WTC11 (cell line): ENCODE data around the gene P2RY6. TPM values are rescaled to one million over a fixed set of nuclear protein-coding genes. Genes with fewer than 3 reads are reported as not detected.

Experiments
- ATAC-seq: fragments of 200-7000 bp; cut with Tn5 transposase; 2 replicates; pipeline ENCODE4 v1.10.0; 2021; ENCODE audit warnings: mild to moderate bottlenecking, moderate library complexity
- CTCF ChIA-PET: fragments of 300-600 bp; sonication (Branson Sonifier 250); formaldehyde crosslinking; loops from one replicate; lab custom pipeline; 2021; ENCODE audit warnings: antibody characterized with exemption; lab: Charles Lee
- POLR2A ChIA-PET: fragments of 350-600 bp; sonication (Branson Sonifier 250); formaldehyde crosslinking; loops from one replicate; lab custom pipeline; 2021; ENCODE audit warnings: antibody characterized with exemption; lab: Charles Lee
- DNase-seq: peaks from one replicate; pipeline ENCODE4 v3.0.0; 2021; ENCODE audit warnings: low spot score
- H3K27ac Mint-ChIP-seq: 2 replicates; pipeline ENCODE4 v1.8.0; 2021; ENCODE audit warnings: mixed read lengths
- H3K27me3 Mint-ChIP-seq: 2 replicates; pipeline ENCODE4 v1.8.0; 2021; ENCODE audit warnings: low read depth, mild to moderate bottlenecking, moderate library complexity, mixed read lengths
- H3K36me3 Mint-ChIP-seq: 2 replicates; pipeline ENCODE4 v1.8.0; 2021; ENCODE audit warnings: mixed read lengths
- H3K4me1 Mint-ChIP-seq: 2 replicates; pipeline ENCODE4 v1.8.0; 2022; ENCODE audit warnings: mixed read lengths
- H3K4me3 Mint-ChIP-seq: 2 replicates; pipeline ENCODE4 v1.8.0; 2021; ENCODE audit warnings: mild to moderate bottlenecking, moderate library complexity, mixed read lengths
- H3K9me3 Mint-ChIP-seq: 2 replicates; pipeline ENCODE4 v1.8.0; 2021; ENCODE audit warnings: mixed read lengths
- AR ChIP-seq: fragments of 250-450 bp; sonication (Bioruptor Pico); IDR thresholded peaks from 2 replicates; pipeline ENCODE4 v1.9.0; 2021; ENCODE audit warnings: mild to moderate bottlenecking
- GRHL2 ChIP-seq: fragments of 250-450 bp; sonication (Bioruptor Pico); IDR thresholded peaks from 2 replicates; pipeline ENCODE4 v1.8.0; 2022; ENCODE audit warnings: mild to moderate bottlenecking, moderate library complexity; ENCODE audit not compliant: insufficient replicate concordance, severe bottlenecking
- IRF2 ChIP-seq: sonication (generic); formaldehyde crosslinking; IDR thresholded peaks from 2 replicates; pipeline ENCODE4 v1.8.0; 2022; ENCODE audit warnings: low read depth, missing genetic modification reagents, borderline replicate concordance
- JUN ChIP-seq: sonication (generic); formaldehyde crosslinking; IDR thresholded peaks from 2 replicates; pipeline ENCODE4 v1.8.0; 2023; ENCODE audit warnings: mild to moderate bottlenecking, missing genetic modification reagents
- KAT7 ChIP-seq: sonication (generic); formaldehyde crosslinking; IDR thresholded peaks from 2 replicates; pipeline ENCODE4 v1.8.1; 2023; ENCODE audit warnings: missing genetic modification reagents, mild to moderate bottlenecking, borderline replicate concordance
- PREB ChIP-seq: sonication (generic); formaldehyde crosslinking; IDR thresholded peaks from 2 replicates; pipeline ENCODE4 v1.8.1; 2022; ENCODE audit warnings: mild to moderate bottlenecking, missing genetic modification reagents, moderate library complexity, borderline replicate concordance
- SMAD4 ChIP-seq: sonication (generic); formaldehyde crosslinking; IDR thresholded peaks from 2 replicates; pipeline ENCODE4 v1.8.0; 2022; ENCODE audit warnings: mild to moderate bottlenecking, missing genetic modification reagents
- SP1 ChIP-seq: sonication (generic); formaldehyde crosslinking; conservative IDR thresholded peaks from 2 replicates; pipeline ENCODE4 v1.8.1; 2022; ENCODE audit warnings: missing genetic modification reagents
- TCF7 ChIP-seq: sonication (generic); formaldehyde crosslinking; IDR thresholded peaks from 2 replicates; pipeline ENCODE4 v1.8.0; 2022; ENCODE audit warnings: mild to moderate bottlenecking, low read depth, missing genetic modification reagents, moderate library complexity
- TP53 ChIP-seq: sonication (generic); formaldehyde crosslinking; IDR thresholded peaks from 2 replicates; pipeline ENCODE4 v1.8.1; 2023; ENCODE audit warnings: mild to moderate bottlenecking, missing genetic modification reagents
- ZNF138 ChIP-seq: sonication (generic); formaldehyde crosslinking; conservative IDR thresholded peaks from 2 replicates; pipeline ENCODE4 v1.8.1; 2022; ENCODE audit warnings: mild to moderate bottlenecking, moderate library complexity, missing genetic modification reagents
- ZNF512 ChIP-seq: sonication (generic); formaldehyde crosslinking; IDR thresholded peaks from 2 replicates; pipeline ENCODE4 v1.8.1; 2022; ENCODE audit warnings: missing genetic modification reagents, borderline replicate concordance
- ZNF532 ChIP-seq: fragments of 250-450 bp; sonication (Bioruptor Pico); IDR thresholded peaks from 2 replicates; pipeline ENCODE4 v1.9.0; 2021; ENCODE audit warnings: mild to moderate bottlenecking, borderline replicate concordance
- ZNF671 ChIP-seq: fragments of 250-450 bp; sonication (Bioruptor Pico); IDR thresholded peaks from 2 replicates; pipeline ENCODE4 v1.8.0; 2021; ENCODE audit warnings: mild to moderate bottlenecking
- total RNA-seq: library from RNA; stranded (reverse); gene quantifications from 3 replicates; pipeline ENCODE4 v1.2.3, GENCODE V29; 2021
- TF ChIP-seq, protein P1 (sequence below): sonication (generic); formaldehyde crosslinking; IDR thresholded peaks from 2 replicates; pipeline ENCODE4 v1.8.1; 2022; ENCODE audit warnings: low read depth, missing genetic modification reagents, borderline replicate concordance
- TF ChIP-seq, protein P2 (sequence below): fragments of 250-450 bp; sonication (Bioruptor Pico); IDR thresholded peaks from 2 replicates; pipeline ENCODE4 v2.1.2; 2022; ENCODE audit warnings: mild to moderate bottlenecking, moderate library complexity
- TF ChIP-seq, protein P3 (sequence below): sonication (generic); formaldehyde crosslinking; IDR thresholded peaks from 2 replicates; pipeline ENCODE4 v1.8.0; 2023; ENCODE audit warnings: missing genetic modification reagents, mild to moderate bottlenecking, borderline replicate concordance

P2RY6 gene
- total RNA-seq, 1 experiment from 2014 or later, result not detected

DNA sequence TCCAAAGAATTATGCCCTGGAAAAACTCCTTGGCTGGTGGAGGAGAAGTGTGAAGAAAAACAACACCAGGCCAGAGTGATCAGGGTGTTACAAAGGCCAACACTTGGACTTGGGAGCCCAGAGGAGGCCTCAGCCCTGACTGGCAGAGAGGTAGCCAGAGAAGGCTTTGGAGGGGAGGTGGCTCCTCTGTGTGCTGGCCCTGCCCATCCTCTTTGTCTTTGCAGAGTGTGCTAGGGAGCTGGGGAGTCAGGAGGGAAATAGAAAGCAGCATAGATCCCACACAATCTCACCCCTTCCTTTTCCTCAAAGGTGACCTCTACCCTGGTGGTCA lies 12.0 kb upstream of the P2RY6 start:
- POLR2A ChIA-PET, result no interaction called here
- Mint-ChIP-seq H3K4me3 (no peak overlapping the region), H3K9me3 (no peaks in the 10 kb centered on the region), H3K27me3 (peaks cover 20% of the 10 kb centered on the region), H3K36me3 (no peaks in the 10 kb centered on the region), H3K27ac (no peak overlapping the region), H3K4me1 (peaks cover 10% of the 10 kb centered on the region)
- CTCF ChIA-PET, result no interaction called here
- DNase-seq (no peak), ATAC-seq (no peak)
- TF ChIP-seq JUN (CRISPR knock-in tag) (no peak), GRHL2 (CRISPR knock-in tag) (no peak), KAT7 (CRISPR knock-in tag) (no peak), PREB (no peak), TP53 (no peak), ZNF138 (CRISPR knock-in tag) (no peak), SP1 (CRISPR knock-in tag) (no peak), ZNF512 (CRISPR knock-in tag) (no peak)

DNA sequence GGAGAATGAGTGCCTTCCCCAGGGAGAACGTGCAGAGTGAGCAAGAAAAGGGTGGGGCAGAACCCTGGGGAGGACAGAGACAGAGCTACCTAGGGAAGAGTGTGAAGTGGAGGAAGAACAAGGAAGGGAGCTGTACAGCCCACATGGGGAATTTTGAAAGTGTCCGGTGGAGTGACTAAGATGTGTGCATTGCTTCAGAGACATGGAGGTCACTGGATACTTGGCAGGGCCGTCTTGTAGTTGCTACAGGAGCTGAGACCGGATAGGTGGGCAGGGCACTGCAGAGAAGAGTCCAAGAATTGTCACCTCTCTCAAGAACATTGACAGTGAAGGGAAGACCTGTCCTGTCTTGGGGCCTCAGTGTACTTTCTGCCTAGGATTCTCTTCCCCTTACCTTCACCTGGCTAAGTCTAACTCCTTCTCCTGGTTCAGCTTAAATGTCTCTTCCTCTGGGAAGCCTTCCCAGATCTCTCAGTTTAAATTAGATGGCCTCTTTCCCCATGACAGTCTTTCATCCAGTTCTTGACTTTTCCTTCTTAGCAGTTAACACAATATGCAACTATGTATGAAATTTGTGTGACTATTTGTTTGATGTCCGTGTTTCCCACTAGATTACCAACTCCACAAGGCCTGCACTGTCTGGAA lies 9.2 kb upstream of the P2RY6 start:
- POLR2A ChIA-PET, result no interaction called here
- H3K27ac Mint-ChIP-seq, result no peak overlapping the region
- CTCF ChIA-PET, result interaction anchor here (0.6 to 3.9 kb wide), 5 partner anchors 20 to 88 kb away, joined by 3 to 16 read pairs (median 5); no protein-coding TSS in a partner anchor
- H3K9me3 Mint-ChIP-seq, result no peaks in the 10 kb centered on the region
- no peak for DNase-seq
- ATAC-seq, result no peak
- peaks cover 40% of the 10 kb centered on the region for H3K27me3 Mint-ChIP-seq
- H3K4me1 Mint-ChIP-seq, result peaks cover 4% of the 10 kb centered on the region
- H3K4me3 Mint-ChIP-seq, result no peak overlapping the region
- no peaks in the 10 kb centered on the region for H3K36me3 Mint-ChIP-seq
- TF ChIP-seq, protein P1, sequence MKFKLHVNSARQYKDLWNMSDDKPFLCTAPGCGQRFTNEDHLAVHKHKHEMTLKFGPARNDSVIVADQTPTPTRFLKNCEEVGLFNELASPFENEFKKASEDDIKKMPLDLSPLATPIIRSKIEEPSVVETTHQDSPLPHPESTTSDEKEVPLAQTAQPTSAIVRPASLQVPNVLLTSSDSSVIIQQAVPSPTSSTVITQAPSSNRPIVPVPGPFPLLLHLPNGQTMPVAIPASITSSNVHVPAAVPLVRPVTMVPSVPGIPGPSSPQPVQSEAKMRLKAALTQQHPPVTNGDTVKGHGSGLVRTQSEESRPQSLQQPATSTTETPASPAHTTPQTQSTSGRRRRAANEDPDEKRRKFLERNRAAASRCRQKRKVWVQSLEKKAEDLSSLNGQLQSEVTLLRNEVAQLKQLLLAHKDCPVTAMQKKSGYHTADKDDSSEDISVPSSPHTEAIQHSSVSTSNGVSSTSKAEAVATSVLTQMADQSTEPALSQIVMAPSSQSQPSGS (CRISPR knock-in tag), result no peak
- TF ChIP-seq ZNF671 (CRISPR knock-in tag), result no peak
- TF ChIP-seq, protein P2, sequence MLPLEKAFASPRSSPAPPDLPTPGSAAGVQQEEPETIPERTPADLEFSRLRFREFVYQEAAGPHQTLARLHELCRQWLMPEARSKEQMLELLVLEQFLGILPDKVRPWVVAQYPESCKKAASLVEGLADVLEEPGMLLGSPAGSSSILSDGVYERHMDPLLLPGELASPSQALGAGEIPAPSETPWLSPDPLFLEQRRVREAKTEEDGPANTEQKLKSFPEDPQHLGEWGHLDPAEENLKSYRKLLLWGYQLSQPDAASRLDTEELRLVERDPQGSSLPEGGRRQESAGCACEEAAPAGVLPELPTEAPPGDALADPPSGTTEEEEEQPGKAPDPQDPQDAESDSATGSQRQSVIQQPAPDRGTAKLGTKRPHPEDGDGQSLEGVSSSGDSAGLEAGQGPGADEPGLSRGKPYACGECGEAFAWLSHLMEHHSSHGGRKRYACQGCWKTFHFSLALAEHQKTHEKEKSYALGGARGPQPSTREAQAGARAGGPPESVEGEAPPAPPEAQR, result no peak
- TF ChIP-seq, protein P3, sequence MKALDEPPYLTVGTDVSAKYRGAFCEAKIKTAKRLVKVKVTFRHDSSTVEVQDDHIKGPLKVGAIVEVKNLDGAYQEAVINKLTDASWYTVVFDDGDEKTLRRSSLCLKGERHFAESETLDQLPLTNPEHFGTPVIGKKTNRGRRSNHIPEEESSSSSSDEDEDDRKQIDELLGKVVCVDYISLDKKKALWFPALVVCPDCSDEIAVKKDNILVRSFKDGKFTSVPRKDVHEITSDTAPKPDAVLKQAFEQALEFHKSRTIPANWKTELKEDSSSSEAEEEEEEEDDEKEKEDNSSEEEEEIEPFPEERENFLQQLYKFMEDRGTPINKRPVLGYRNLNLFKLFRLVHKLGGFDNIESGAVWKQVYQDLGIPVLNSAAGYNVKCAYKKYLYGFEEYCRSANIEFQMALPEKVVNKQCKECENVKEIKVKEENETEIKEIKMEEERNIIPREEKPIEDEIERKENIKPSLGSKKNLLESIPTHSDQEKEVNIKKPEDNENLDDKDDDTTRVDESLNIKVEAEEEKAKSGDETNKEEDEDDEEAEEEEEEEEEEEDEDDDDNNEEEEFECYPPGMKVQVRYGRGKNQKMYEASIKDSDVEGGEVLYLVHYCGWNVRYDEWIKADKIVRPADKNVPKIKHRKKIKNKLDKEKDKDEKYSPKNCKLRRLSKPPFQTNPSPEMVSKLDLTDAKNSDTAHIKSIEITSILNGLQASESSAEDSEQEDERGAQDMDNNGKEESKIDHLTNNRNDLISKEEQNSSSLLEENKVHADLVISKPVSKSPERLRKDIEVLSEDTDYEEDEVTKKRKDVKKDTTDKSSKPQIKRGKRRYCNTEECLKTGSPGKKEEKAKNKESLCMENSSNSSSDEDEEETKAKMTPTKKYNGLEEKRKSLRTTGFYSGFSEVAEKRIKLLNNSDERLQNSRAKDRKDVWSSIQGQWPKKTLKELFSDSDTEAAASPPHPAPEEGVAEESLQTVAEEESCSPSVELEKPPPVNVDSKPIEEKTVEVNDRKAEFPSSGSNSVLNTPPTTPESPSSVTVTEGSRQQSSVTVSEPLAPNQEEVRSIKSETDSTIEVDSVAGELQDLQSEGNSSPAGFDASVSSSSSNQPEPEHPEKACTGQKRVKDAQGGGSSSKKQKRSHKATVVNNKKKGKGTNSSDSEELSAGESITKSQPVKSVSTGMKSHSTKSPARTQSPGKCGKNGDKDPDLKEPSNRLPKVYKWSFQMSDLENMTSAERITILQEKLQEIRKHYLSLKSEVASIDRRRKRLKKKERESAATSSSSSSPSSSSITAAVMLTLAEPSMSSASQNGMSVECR (CRISPR knock-in tag), result no peak
- no peak for TF ChIP-seq IRF2
- no peak for TF ChIP-seq TCF7 (CRISPR knock-in tag)
- no peak for TF ChIP-seq AR
- no peak for TF ChIP-seq ZNF532 (CRISPR knock-in tag)
- no peak for TF ChIP-seq SMAD4
